ENCODE results near the gene CD244.
"Not testable (repeated sequence)": the region's sequence is repeated elsewhere in the genome, so short reads cannot be mapped to it uniquely, and the experiment has no call there.

CD244 gene

DNA sequence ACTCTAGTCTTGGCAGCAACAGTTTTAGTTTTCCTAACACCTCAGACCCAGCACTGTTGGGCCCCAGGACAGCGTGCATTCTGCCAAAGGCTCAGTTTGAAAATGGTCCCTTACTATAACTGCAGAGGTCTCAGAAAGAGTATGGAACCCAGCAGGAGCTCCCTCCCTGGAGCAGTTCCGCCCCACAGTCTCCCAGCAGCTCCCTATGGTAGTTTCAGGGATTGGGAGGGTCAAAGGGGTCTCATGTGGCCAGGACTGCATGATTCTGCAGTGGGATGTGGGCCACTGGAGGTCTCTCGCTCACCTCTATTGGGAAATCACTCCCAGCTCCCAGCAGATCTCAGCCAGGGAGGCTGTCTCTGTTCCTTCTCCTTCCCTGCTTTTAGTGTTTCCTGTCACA lies 54.4 kb downstream of the CD244 start:
- no peak for DNase-seq

DNA sequence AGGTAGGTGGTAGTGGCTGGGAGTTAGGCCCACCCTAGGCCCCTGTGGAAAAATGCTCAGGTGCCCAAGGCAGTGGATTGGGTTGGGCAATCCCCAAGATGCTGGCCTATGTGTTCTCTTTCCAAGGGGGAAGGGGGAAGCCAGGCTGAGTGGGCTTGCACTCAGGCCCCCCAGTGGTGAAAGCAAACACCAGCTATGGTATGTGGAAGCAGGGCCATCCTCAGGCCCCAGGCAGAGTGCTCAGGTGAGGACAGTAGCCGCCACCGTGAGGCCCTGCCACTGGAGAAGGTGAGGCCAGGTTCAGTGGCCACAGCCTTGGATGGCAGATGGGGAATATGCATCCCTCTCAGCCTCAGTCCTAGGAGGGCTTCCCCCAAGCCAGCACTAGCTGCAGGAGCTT lies 54.9 kb downstream of the CD244 start:
- no peak for DNase-seq

DNA sequence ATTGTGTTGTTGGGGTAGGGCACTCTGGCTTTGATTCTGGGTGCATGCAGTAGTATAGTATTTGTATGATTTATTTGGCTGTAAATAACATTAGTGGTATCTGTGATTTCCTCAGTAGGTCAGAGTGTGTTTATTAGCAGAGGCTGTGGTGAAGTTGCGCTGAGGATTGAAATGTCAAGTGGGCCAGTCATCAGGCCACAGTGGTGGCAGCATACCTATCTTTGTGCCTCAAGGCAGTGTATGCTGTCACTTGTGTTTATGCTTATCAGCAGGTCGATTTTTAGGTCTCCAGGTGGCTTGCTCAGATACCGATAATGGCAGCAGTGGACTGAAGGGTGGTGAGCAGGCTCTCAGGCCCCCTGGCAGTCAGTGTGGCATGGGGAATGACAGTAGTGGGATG lies 55.4 kb downstream of the CD244 start:
- no peak for DNase-seq

DNA sequence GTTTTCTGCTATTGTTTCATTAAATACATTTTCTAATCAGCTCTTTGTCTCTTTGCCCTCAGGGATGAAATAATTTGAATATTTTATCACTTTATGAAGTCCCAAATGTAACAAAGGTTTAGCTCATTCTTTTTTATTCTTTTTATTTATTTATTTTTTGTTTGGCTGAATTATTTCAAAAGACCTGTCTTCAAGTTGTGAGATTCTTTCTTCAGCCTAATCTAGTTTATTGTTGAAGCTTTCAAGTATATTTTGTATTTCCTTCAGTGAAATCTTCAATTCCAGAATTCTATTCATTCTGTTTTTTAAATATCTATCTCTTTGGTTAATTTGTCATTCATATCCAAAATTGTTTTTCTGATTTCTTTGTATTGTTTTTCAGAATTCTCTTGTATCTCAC lies 55.9 kb downstream of the CD244 start:
- no peak for DNase-seq

- no peak for DNase-seq
These were observed 56.5 kb downstream of the CD244 start for GRCh38 chr1:160806109-160806665.

GRCh38 chr1:160801836-160802580 lies 60.7 kb downstream of the CD244 start:
- no peak for DNase-seq

DNA sequence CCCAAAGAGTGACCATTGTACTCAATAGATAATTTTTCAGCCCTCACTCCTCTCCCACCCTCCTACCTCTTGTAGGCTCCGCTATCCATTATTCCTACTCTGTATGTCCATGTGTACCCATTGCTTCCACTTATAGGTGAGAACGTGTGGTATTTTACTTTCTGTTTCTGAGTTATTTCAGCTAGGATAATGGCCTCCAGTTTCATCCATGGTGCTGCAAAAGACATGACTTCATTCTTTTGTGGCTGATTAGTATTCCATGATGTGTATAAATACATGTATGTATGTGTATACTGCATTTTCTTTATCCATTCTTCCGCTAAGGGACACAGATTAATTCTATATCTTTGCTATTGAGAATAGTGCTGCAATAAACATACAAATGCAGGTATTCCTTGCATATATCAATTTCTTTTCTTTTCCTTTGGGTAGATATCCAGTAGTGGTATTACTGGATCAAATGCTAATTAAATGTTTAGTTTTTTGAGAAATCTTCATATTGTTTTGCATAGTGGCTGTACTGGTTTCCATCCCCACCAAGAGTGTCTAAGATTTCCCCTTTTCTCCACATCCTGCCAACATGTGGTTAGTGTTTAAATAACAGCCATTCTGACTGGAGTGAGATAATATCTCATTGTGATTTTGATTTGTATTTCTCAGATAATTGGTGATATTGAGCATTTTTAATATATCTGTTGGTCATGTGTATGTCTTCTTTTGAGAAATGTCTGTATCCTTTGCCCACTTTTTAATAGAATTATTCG lies 61.9 kb downstream of the CD244 start:
- no peak for DNase-seq

- no peak for DNase-seq
These were observed 62.5 kb downstream of the CD244 start for GRCh38 chr1:160800142-160800541.

GRCh38 chr1:160799641-160800040 lies 63.0 kb downstream of the CD244 start:
- no peak for DNase-seq

DNA sequence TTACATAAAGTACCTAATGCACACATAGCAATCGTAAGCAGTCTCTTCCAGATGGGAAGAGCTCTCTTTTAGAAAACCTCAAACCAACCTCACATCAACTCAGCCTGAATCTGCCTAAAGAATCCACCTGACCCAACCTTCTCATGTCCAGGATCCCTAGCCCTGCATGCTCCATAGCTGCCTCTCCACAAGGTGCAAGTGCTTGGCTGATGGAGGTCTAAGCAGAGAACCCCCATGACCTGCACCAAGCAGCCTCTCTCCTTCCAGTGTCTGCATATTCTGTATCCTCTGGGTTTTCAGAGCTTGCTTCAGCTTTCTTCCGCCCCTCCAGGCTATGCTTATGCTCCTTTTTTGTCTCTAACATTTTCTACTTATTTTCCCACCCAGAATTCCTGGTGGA lies 64.2 kb downstream of the CD244 start:
- no peak for DNase-seq

GRCh38 chr1:160797861-160798273 lies 64.8 kb downstream of the CD244 start:
- no peak for DNase-seq

- DNase-seq = no peak
These were observed 65.4 kb downstream of the CD244 start for GRCh38 chr1:160797271-160797709.

DNA sequence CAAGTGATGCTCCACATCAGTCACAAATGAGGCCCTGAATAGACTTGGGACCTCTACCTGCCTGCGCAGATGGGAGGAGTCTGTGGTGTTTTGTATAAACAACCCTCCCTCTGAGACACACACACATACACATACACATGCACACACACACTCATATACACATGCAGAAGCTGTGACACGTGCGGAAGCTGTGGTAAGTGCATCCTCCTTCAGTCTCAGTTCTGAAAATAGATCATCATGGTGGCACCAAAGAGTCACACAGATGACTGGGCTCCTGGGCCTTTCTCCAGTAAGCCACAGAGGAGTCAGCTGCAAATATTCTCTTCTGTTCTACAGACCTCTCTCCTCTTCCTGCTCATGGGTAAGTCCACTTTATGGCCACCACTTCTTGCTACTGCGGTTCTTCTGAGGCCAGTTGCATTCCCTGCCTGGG lies 66.7 kb downstream of the CD244 start, which contains the start of gene LY9:
Gene LY9, plus strand, starts transcription at position 224 of the 433 bp plus-strand sequence. Its CDS starts 14 bp downstream, at position 238.
- DNase-seq = no peak

DNA sequence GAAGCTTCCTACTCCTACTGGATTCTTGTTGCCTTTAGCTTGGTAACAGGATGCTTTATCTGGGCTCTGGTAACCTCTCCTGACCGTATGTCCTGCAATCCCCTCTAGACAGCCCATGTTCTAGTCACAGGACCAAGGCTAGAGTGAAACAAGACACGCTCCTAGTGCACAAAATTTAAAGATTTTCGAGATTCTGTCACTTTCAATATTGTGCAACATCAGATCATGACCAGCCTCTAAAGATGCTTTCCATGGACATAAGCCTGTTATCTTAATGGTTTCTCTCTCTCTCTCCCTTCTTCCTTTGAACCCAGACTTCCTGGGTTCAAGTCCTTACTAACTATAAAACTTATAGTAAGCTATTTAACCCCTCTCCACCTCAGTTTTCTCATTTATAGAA lies 68.3 kb downstream of the CD244 start:
- no peak for DNase-seq

DNA sequence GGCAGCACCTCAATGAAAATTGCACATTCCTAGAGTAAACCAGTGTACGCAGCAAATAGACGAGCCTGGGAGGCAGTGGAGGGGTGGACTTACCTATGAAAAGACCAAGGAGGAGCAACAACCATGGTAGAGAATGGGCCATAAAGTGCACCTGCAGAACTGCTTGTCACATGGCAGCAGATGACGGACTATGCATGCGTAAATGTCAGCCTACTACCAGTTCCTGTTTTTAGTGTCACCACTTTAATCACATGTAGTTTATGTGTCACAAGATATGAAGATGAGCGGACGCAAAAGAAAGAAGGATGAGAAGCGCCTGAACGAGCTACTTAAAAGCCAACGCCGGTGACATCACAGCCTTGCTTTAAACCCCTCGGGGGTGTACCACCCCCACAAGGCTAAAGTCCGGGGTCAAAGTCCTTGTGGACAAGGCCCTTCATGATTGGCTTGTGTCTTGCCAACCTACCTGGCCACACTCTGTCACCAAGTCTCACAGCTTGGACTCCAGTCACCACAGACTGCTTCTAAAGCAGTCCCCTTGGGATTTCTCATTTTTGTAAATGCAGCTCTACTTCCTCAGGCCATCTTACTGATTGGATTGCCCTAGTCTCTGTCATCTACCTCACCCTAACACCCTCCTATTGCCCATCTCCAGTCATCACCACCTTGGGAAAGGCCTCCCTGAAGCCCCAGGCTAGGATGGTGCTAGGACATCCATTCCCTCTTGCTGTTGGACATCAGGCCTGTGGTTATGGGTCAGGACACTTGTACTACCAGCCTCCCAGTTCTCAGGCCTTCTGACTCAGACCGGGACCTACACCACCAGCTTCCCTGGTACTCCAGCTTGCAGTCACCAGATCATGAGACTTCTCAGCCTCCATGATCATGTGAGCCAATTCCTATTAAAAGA lies 72.7 kb downstream of the CD244 start:
- no peak for DNase-seq

- DNase-seq = no peak
These were observed 73.5 kb downstream of the CD244 start for GRCh38 chr1:160789051-160789701.

GRCh38 chr1:160782988-160783765 lies 79.5 kb downstream of the CD244 start:
- not testable (repeated sequence) for DNase-seq

DNA sequence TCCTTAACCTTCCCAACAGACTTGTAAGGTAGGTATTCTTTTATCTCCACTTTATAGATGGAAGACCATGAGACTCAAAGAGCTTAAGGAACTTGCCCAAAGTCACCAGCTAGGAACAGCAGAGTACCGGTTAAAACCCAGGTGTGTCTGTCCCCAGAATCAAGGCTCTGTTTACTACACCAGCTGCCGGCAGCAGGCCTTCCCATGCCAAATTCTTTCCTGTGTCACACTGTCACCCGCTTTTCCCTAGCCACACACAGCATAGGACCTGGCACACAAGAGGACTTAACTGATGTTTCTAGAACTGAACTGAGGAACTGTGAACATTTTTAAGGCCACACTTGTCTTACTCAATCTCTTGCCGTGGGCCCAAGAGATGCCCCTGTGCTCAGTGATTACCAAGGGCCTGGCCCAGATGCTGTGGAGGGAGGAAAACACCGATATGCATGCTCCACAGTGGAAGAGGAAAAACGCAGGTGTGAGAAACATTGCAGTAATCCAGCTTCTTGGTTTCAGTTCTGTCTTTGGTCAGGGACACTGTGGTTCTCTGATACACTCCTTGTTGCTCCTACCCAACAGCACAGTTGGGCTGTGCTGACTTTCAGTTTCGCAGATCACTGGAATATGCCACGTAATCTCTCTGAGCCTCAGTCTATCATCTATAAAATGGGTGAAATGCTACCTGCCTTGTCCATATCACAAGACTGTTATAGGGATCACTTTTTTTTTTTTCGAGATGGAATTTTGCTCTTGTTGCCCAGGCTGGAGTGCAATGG lies 80.6 kb downstream of the CD244 start:
- no peak for DNase-seq

GRCh38 chr1:160781186-160781766 lies 81.4 kb downstream of the CD244 start:
- no peak for DNase-seq

GRCh38 chr1:160780398-160780755 lies 82.3 kb downstream of the CD244 start:
- DNase-seq = no peak
